Activated CD4-positive, alpha-beta memory T cell treated with anti-CD3 and anti-CD28 coated beads, Interleukin-2, amount 10 ng/mL, durations not matched to agents 7 days and 5 days (primary cell): ENCODE data around the gene PRKAB2. TPM values are rescaled to one million over a fixed set of nuclear protein-coding genes. Genes with fewer than 3 reads are reported as not detected.
"Not testable (repeated sequence)": the region's sequence is repeated elsewhere in the genome, so short reads cannot be mapped to it uniquely, and the experiment has no call there.

Source experiments
- CTCF ChIA-PET: fragments of 350-600 bp; sonication (Branson Sonifier 250); formaldehyde crosslinking; loops from one replicate; lab custom pipeline; 2021; ENCODE audit warnings: antibody characterized with exemption, inconsistent platforms; lab: Charles Lee
- POLR2A ChIA-PET: fragments of 350-600 bp; sonication (Branson Sonifier 250); formaldehyde crosslinking; loops from one replicate; lab custom pipeline; 2021; ENCODE audit warnings: antibody characterized with exemption; lab: Charles Lee
- DNase-seq: peaks from one replicate; pipeline ENCODE4 v3.0.0-alpha.2; 2020
- H3K27ac Mint-ChIP-seq: one replicate; pipeline ENCODE4 v1.8.0; 2021; ENCODE audit warnings: mild to moderate bottlenecking, mixed read lengths
- H3K27me3 Mint-ChIP-seq: one replicate; pipeline ENCODE4 v1.8.0; 2021; ENCODE audit warnings: mixed read lengths
- H3K36me3 Mint-ChIP-seq: one replicate; pipeline ENCODE4 v1.8.0; 2021; ENCODE audit warnings: low read depth, mixed read lengths
- H3K4me1 Mint-ChIP-seq: one replicate; pipeline ENCODE4 v1.8.0; 2021; ENCODE audit warnings: mixed read lengths
- H3K4me3 Mint-ChIP-seq: one replicate; pipeline ENCODE4 v1.8.0; 2021; ENCODE audit warnings: mild to moderate bottlenecking, mixed read lengths
- H3K9me3 Mint-ChIP-seq: one replicate; pipeline ENCODE4 v1.8.0; 2021; ENCODE audit warnings: mixed read lengths
- total RNA-seq, 2 experiments: library from RNA; stranded (reverse); gene quantifications; one replicate each; pipeline ENCODE4 v1.2.3, GENCODE V29; 2021

Gene PRKAB2
- total RNA-seq, 2 experiments from 2014 or later: 13.3 to 15.5 TPM

DNA sequence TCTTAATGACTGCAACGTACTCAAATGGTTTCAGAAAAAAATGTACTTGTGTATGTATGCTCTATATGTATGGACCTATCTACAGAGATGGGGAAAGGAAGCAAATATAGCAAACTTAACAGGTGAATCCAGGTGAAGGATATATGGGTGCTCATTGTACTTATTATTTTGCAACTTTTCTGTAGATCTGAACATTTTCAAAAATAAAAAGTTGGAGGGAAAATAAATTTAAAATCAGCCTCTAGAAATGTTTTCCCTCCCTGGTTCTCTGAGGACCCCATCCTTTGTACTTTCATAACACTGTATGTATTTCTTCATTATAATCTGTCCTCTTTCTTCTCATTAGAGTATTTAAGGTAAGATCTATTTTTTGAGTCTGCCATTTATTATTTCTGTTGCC, 34.9 kb upstream of the PRKAB2 start:
- DNase-seq: no peak
- no peaks in the 10 kb centered on the region for H3K36me3 Mint-ChIP-seq
- H3K27me3 Mint-ChIP-seq: no peaks in the 10 kb centered on the region
- no peak overlapping the region for H3K4me3 Mint-ChIP-seq
- ChIA-PET CTCF (no interaction called here), POLR2A (no interaction called here)
- H3K27ac Mint-ChIP-seq: no peak overlapping the region
- H3K9me3 Mint-ChIP-seq: no peaks in the 10 kb centered on the region
- peaks cover 2% of the 10 kb centered on the region for H3K4me1 Mint-ChIP-seq

DNA sequence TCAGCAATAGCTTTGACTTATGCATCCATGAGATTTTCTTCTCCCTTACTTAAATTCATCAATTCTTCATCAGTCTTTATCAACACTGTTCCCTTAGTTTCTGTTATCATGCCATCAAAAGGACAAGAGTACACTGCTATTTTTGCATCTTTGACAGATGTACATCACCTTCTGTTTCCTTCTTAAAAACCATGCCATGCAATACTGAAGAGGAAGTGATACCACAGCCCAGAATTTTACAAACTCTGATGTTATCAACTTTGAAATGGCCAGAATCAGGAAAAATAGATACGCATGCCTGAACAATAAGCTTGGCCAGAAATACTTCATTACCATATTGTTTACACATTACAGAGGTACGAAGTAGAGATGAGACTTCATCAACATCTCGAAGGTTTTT, 31.8 kb upstream of the PRKAB2 start:
- Mint-ChIP-seq H3K4me3 (no peak overlapping the region), H3K36me3 (no peaks in the 10 kb centered on the region), H3K27ac (no peak overlapping the region), H3K27me3 (no peaks in the 10 kb centered on the region), H3K4me1 (peaks cover 6% of the 10 kb centered on the region), H3K9me3 (no peaks in the 10 kb centered on the region)
- no peak for DNase-seq
- ChIA-PET POLR2A (no interaction called here), CTCF (no interaction called here)

DNA sequence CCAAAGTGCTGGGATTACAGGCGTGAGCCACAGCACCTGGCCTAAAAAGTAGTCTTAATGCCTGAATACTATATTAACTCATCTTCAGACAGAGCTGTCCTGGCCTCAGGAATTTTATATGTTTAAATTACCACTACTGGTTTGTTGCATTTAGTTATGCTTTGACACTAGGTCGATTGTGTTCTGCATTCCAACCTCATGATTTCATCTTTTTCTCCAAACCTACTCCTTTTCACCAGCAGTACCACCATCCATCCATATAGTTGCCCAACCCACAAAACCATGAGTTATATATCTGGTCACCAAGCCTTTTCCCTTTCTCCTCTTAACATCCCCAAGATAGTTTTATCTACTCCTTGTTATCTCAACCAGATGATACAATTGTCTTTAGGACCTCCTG, 30.3 kb upstream of the PRKAB2 start:
- Mint-ChIP-seq H3K4me1 (peaks cover 6% of the 10 kb centered on the region), H3K27me3 (no peaks in the 10 kb centered on the region), H3K27ac (no peak overlapping the region), H3K4me3 (no peak overlapping the region), H3K9me3 (no peaks in the 10 kb centered on the region), H3K36me3 (no peaks in the 10 kb centered on the region)
- DNase-seq: no peak
- CTCF ChIA-PET: no interaction called here
- POLR2A ChIA-PET: no interaction called here

DNA sequence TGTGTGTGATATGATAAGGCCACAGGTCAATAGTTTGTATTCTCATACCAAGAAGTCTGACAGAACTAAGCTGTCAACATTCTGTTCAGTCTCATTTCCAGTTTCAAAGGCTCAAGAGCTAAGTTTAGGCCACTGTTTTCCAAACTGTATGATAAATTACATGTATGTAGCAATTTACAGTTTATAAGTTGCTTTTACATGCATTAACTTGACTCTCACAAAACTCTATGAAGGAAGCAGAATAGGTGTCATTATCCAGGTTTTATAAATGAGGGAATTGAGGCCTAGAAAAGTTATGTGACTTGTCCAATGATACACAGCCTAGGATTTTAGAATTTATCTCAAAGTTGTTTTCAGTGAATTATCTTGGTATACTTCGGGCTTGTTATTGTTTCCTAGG, 29.5 kb upstream of the PRKAB2 start:
- Mint-ChIP-seq H3K4me1 (peaks cover 7% of the 10 kb centered on the region), H3K4me3 (no peak overlapping the region), H3K27me3 (no peaks in the 10 kb centered on the region), H3K36me3 (no peaks in the 10 kb centered on the region), H3K9me3 (no peaks in the 10 kb centered on the region), H3K27ac (no peak overlapping the region)
- no peak for DNase-seq
- ChIA-PET CTCF (interaction anchor here (1.0 kb wide), 1 partner anchor 29 kb away, joined by 4 read pairs; no protein-coding TSS in a partner anchor), POLR2A (interaction anchor here (1.5 kb wide), 1 partner anchor 15 kb away, joined by 3 read pairs; no protein-coding TSS in a partner anchor)

DNA sequence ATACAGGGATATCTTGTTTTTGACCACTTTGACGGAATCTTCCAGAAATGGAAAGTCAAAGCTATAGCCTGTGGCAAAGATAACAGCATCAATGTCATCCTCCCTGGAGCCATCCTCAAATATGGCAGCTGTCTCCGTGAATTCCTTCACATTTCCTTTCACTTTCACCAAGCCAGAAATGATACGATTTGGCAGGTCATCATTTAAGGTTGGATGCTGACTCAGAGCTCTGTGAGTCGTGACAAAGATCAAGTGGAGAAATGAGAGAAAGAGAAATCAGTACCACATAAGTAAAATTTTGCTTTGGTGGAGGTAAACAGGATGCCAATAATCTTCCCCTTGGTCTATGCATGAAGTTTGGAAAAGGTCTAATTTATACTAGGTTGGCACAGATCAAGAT, 29.0 kb upstream of the PRKAB2 start:
- H3K4me3 Mint-ChIP-seq: no peak overlapping the region
- POLR2A ChIA-PET: interaction anchor here (1.5 kb wide), 1 partner anchor 15 kb away, joined by 3 read pairs; no protein-coding TSS in a partner anchor

DNA sequence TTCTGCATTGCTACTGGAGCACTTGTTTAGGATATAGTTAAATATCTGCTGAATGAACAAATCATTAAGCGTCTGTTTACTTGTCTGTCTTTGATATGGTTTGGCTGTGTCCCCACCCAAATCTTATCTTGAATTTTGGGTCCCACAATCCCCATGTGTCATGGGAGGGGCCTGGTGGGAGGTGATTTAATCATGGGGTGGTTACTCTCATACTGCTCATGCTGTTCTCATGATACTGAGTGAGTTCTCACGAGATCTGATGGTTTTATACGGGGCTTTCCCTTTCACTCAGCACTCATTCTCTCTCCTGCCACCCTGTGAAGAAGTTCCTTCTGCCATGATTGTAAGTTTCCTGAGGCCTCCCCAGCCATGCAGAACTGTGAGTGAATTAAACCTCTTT, 25.1 kb upstream of the PRKAB2 start:
- H3K9me3 Mint-ChIP-seq, H3K27me3 Mint-ChIP-seq, CTCF ChIA-PET, H3K4me1 Mint-ChIP-seq, H3K4me3 Mint-ChIP-seq, POLR2A ChIA-PET, H3K27ac Mint-ChIP-seq, H3K36me3 Mint-ChIP-seq, DNase-seq: not testable (repeated sequence)

More for the DNA sequence above, 29.0 kb upstream of the PRKAB2 start:
- no peak overlapping the region for H3K27ac Mint-ChIP-seq
- H3K9me3 Mint-ChIP-seq: no peaks in the 10 kb centered on the region
- DNase-seq: no peak
- CTCF ChIA-PET: interaction anchor here (1.0 kb wide), 1 partner anchor 28 kb away, joined by 4 read pairs; no protein-coding TSS in a partner anchor
- no peaks in the 10 kb centered on the region for H3K27me3 Mint-ChIP-seq
- peaks cover 7% of the 10 kb centered on the region for H3K4me1 Mint-ChIP-seq
- no peaks in the 10 kb centered on the region for H3K36me3 Mint-ChIP-seq

DNA sequence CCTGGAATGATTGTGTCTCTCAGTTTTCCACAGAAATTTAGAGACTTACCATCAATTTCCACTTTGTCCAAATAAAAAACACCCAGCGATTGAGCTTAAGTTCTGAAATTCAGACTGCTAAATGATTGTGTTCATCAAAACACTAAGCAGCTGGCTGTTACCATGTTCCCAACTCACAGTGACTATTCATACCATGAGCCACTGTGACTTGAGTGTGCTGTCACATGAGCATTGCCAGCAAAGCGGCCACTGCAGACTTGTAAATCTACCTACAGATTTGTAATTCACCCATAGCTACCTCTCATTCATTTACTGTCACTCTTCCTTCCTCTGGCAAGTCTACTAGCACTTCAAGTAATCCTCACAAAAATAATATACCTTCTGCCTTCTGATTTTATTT, 17.2 kb upstream of the PRKAB2 start:
- DNase-seq: no peak
- Mint-ChIP-seq H3K36me3 (peaks cover 3% of the 10 kb centered on the region), H3K27ac (no peak overlapping the region), H3K9me3 (no peaks in the 10 kb centered on the region), H3K4me1 (no peaks in the 10 kb centered on the region), H3K27me3 (no peaks in the 10 kb centered on the region), H3K4me3 (no peak overlapping the region)
- CTCF ChIA-PET: no interaction called here
- POLR2A ChIA-PET: no interaction called here

DNA sequence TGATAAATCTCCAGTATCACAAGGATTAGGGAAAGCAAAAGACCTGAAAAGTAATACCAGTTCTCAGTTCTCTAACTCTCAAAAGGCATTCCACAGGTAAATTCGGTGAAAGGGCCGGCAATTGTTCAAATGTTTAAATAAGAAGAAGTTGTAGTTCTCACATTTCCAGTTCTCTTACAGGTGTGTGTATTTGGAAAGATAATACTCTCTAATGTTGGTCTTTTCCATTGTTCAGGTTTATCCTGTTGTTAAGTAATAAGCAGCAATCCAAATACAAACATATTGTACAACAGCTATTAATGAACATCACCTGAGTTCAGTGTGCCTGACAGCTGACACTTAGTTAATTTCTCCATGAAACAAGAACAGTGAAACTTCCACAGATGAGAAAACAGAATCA, 13.2 kb upstream of the PRKAB2 start:
- Mint-ChIP-seq H3K4me3 (no peak overlapping the region), H3K36me3 (no peaks in the 10 kb centered on the region), H3K27me3 (no peaks in the 10 kb centered on the region), H3K9me3 (no peaks in the 10 kb centered on the region), H3K4me1 (no peaks in the 10 kb centered on the region), H3K27ac (no peak overlapping the region)
- POLR2A ChIA-PET: no interaction called here
- no peak for DNase-seq
- CTCF ChIA-PET: no interaction called here

DNA sequence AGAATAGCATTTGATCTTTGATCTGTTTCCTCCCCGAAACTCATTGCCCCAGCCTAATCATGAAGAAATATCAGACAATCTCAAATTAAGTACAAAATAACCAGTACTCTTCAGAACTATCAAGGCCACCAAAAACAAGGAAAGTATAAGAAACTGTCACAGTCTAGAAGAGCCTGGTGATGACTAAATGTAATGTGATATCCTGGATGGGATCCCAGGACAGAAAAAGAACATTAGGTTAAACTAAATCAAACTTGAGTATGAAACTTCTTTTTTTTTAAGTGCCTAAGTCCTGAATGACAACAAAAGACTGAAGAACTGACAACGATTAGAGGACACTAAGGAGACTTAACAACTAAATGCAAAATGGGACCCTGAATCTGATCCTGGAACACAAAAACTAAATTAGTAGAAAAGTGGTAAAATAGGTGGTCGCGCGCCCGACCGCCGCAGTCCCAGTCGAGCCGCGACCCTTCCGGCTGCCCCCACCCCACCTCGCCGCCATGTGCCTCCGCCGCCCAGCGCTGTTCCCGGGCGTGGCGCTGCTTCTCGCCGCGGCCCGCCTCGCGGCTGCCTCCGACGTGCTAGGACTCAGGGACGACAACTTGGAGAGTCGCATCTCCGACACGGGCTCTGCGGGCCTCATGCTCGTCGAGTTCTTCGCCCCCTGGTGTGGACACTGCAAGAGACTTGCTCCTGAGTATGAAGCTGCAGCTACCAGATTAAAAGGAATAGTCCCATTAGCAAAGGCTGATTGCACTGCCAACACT, 5.5 kb upstream of the PRKAB2 start:
- H3K27ac Mint-ChIP-seq: no peak overlapping the region
- CTCF ChIA-PET: interaction anchor here (0.8 kb wide), 1 partner anchor 66 kb away, joined by 4 read pairs; no protein-coding TSS in a partner anchor
- peaks cover 23% of the 10 kb centered on the region for H3K36me3 Mint-ChIP-seq
- DNase-seq: no peak
- POLR2A ChIA-PET: no interaction called here
- no peak overlapping the region for H3K4me3 Mint-ChIP-seq
- peaks cover 20% of the 10 kb centered on the region for H3K4me1 Mint-ChIP-seq
- H3K27me3 Mint-ChIP-seq: peaks cover 16% of the 10 kb centered on the region
- peaks cover 8% of the 10 kb centered on the region for H3K9me3 Mint-ChIP-seq

DNA sequence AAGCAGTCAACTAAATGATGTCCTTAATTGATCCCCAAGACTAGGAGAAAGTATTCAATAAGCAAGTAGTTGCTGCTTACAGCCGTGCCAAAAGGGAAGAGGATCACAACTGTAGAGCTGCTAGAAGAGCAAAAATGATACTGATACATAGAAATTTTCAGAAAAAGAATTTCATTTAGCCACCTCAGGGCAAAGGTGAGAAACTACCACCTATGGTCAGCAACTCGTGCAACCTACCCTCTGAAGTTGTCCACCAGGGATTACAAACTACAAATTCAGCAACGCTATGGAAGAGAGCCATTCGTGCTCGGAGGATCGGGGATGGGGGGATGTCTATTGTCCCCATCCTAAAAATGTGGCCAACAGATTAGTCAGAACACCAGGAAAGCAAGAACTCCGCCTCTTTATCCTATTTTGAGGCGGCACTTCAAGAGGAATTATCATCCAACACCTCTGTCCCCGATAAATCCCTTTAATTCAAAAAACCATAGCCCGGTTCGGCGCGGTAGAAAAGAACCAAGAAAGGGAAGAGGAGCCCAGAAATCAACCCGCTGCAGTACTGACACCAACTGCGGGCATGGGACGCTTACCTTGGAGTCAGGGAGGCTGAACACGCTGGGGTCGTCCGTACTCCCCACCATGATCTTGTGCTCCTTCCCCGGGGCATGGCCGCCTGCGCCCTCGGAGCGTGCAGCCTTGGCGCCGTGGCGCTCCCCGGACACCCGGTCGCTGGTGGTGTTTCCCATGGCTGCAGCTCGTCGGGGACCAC, 687 bp downstream of the PRKAB2 start:
- Mint-ChIP-seq H3K4me1 (peaks cover 40% of the 10 kb centered on the region), H3K27ac (peak overlapping the region; percentile 73), H3K4me3 (peak overlapping the region; percentile 94), H3K36me3 (peaks cover 21% of the 10 kb centered on the region), H3K27me3 (no peaks in the 10 kb centered on the region), H3K9me3 (peaks cover 3% of the 10 kb centered on the region)
- ChIA-PET CTCF (interaction anchor here (0.8 to 7.1 kb wide), 3 partner anchors 10 to 71 kb away, joined by 3 to 65 read pairs (median 3); partner anchors contain the start of genes CHD1L and FMO5), POLR2A (interaction anchor here (0.9 to 6.1 kb wide), 6 partner anchors 29 to 87 kb away, joined by 3 to 59 read pairs (median 3); partner anchors contain the start of genes CHD1L and FMO5)
- no peak for DNase-seq

DNA sequence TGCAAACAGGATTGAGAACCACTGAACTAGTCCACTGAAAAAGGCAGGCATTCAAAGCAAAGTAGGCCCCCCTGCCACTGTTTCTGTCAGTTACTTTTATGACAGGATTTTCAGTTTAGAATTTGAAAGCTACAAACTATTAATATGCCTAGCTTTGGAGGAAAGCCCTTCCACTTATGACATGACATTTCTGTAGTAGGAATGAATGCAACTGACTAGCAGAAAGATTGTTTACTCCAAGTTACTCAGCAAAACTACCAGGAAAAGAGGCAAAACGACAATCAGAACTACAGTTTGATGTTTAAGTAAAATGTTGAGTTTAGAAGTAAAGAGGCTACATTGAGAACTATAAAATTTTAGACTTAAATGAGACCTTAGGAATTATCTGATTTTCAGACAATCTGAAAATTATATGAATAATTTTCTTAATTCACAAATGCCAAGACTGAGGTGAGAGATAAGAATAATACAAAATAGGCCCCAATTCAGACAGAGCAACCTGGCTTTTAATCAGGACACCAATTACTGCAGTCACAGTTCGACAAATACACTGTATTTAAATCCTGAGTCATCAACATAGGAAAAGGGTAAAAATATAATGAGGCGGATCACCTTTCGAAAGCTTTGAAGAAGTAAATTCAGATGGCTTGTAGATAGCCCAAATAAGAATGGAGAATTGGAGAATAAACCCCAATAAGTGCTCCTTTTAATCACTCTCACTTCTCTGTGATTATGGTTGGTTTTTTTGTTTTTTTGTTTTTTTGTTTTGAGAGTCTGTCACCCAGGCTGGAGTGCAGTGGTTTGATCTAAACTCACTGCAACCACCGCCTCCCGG, 2.2 kb downstream of the PRKAB2 start:
- peaks cover 33% of the 10 kb centered on the region for H3K36me3 Mint-ChIP-seq
- DNase-seq: no peak
- ChIA-PET POLR2A (interaction anchor here (0.8 to 6.1 kb wide), 3 partner anchors 73 to 128 kb away, joined by 3 to 59 read pairs (median 26); partner anchors contain the start of gene CHD1L), CTCF (interaction anchor here (7.1 kb wide), 1 partner anchor 72 kb away, joined by 65 read pairs; the partner anchor contains the start of gene CHD1L)
- H3K4me3 Mint-ChIP-seq: peak overlapping the region; percentile 54
- H3K27ac Mint-ChIP-seq: no peak overlapping the region
- no peaks in the 10 kb centered on the region for H3K27me3 Mint-ChIP-seq
- H3K4me1 Mint-ChIP-seq: peaks cover 40% of the 10 kb centered on the region
- peaks cover 3% of the 10 kb centered on the region for H3K9me3 Mint-ChIP-seq

DNA sequence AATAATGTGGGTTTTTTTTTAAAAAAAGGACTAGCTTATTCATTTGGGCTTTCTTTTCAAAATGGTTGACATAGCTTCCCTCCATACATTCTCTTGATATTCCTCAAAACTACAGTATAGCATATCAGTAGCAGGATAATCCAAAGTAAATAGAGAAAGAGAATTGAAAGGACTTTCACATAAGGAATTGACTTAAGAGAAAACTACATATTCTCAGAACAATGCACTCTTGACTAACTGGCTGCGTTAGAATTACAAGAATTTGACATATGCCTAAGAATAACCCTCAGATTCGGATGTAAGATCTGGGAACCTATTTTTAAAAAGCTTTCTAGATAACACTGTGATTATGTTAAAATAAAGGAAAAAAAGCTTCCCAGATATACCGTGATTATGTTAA, 3.1 kb downstream of the PRKAB2 start:
- Mint-ChIP-seq H3K4me1 (peaks cover 37% of the 10 kb centered on the region), H3K27ac (no peak overlapping the region), H3K36me3 (peaks cover 32% of the 10 kb centered on the region), H3K4me3 (no peak overlapping the region), H3K27me3 (no peaks in the 10 kb centered on the region), H3K9me3 (peaks cover 2% of the 10 kb centered on the region)
- no peak for DNase-seq
- CTCF ChIA-PET: interaction anchor here (7.1 kb wide), 1 partner anchor 73 kb away, joined by 65 read pairs; the partner anchor contains the start of gene CHD1L
- POLR2A ChIA-PET: interaction anchor here (2.3 to 6.1 kb wide), 2 partner anchors 74 to 85 kb away, joined by 11 to 59 read pairs; partner anchors contain the start of gene CHD1L
